Astrocyte of the cerebellum (primary cell): ENCODE measurements around the gene USP38.
A peak's percentile ranks its signal among the peaks of the same experiment; 100 is the strongest.

Experiments used
- DNase-seq: peaks from one replicate; pipeline ENCODE4 v3.0.0-alpha.2; 2011; ENCODE audit warnings: low read depth
- H3K4me3 ChIP-seq: 2 replicates; pipeline ENCODE4 v1.5.1; 2011; ENCODE audit warnings: mild to moderate bottlenecking, low read depth, low read length, moderate library complexity
- in situ Hi-C: cut with HindIII; loops from 2 replicates; pipeline ENCODE4 v1.10.0; 2017; ENCODE audit warnings: low sequenced_read_pairs
- TF ChIP-seq, protein P1 (sequence below): IDR thresholded peaks from 2 replicates; pipeline ENCODE4 v1.5.1; 2012; ENCODE audit warnings: low read length, low read depth, moderate library complexity, mild to moderate bottlenecking; ENCODE audit errors: missing control alignments

USP38 gene

DNA sequence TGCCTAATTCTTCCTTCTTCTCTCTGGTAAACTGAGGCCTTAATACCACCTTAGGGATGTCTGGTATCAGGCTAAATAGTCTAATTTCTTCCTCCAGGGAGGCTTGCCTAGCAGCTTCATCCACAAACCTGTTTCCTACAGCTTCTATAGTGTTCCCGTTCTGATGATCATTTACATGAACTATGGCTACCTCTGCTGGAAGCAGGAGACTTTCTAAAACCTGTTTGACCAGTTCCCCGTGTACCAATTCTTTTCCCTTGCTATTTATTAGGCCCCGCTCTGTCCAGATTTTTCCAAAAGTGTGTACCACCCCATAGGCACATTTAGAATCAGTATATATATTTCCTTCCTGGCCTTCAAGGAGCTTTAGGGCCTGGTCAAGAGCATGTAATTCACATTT, 5.8 kb upstream of the USP38 start:
- in situ Hi-C loops = no loop called here
- no peak for DNase-seq
- TF ChIP-seq, protein P1, sequence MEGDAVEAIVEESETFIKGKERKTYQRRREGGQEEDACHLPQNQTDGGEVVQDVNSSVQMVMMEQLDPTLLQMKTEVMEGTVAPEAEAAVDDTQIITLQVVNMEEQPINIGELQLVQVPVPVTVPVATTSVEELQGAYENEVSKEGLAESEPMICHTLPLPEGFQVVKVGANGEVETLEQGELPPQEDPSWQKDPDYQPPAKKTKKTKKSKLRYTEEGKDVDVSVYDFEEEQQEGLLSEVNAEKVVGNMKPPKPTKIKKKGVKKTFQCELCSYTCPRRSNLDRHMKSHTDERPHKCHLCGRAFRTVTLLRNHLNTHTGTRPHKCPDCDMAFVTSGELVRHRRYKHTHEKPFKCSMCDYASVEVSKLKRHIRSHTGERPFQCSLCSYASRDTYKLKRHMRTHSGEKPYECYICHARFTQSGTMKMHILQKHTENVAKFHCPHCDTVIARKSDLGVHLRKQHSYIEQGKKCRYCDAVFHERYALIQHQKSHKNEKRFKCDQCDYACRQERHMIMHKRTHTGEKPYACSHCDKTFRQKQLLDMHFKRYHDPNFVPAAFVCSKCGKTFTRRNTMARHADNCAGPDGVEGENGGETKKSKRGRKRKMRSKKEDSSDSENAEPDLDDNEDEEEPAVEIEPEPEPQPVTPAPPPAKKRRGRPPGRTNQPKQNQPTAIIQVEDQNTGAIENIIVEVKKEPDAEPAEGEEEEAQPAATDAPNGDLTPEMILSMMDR = no peak
- no peak overlapping the region for H3K4me3 ChIP-seq

DNA sequence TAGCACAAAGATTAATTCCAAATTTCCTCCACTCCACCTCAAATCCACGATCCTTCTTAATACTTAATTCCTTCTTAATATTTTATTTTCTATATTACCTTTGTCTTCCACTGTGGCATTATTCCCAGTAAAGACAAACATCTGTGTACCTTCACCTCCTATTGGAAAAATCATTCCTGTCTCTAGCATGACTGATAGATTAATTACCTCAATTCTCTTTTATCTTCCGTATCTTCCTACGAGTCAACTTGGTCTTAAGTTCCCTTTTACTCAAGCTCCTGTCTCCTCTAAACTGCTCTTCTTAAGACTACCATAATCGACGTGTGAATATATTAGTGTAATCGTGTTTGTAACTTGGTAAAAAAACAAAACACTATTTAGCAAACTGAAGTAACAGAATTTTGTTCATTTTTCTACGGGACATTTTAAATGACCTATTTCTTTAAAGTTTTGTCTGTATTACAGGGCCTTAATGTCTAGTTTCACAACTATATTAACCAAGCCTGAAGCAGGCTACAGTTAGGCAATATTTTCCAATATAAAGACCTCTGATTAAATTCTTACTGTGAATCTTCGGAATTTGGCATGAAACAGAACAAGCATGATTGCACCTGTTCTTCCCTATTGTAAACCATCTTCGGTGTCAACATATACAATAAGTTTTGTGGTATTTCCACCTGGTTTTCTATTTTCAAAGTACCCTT, 1.1 kb upstream of the USP38 start:
- peak overlapping the region; percentile 85 for H3K4me3 ChIP-seq
- TF ChIP-seq, protein P1 = no peak
- DNase-seq = no peak
- in situ Hi-C loops = no loop called here

DNA sequence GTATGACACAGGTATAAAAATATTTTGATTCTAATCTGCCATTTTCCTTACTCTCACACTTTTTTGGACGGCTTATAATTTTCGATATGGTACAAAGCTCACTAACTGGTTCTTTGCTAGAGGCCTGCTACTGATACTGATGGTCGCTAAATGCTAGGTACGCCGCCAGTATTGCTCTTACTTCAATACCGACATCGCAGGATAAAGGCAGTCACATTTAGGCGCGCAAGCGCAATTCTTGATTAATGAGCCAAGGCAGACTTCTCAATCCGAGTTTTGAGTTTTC, 557 bp upstream of the USP38 start:
- in situ Hi-C loops = no loop called here
- DNase-seq = no peak
- TF ChIP-seq, protein P1 = no peak
- H3K4me3 ChIP-seq = peak overlapping the region; percentile 85

DNA sequence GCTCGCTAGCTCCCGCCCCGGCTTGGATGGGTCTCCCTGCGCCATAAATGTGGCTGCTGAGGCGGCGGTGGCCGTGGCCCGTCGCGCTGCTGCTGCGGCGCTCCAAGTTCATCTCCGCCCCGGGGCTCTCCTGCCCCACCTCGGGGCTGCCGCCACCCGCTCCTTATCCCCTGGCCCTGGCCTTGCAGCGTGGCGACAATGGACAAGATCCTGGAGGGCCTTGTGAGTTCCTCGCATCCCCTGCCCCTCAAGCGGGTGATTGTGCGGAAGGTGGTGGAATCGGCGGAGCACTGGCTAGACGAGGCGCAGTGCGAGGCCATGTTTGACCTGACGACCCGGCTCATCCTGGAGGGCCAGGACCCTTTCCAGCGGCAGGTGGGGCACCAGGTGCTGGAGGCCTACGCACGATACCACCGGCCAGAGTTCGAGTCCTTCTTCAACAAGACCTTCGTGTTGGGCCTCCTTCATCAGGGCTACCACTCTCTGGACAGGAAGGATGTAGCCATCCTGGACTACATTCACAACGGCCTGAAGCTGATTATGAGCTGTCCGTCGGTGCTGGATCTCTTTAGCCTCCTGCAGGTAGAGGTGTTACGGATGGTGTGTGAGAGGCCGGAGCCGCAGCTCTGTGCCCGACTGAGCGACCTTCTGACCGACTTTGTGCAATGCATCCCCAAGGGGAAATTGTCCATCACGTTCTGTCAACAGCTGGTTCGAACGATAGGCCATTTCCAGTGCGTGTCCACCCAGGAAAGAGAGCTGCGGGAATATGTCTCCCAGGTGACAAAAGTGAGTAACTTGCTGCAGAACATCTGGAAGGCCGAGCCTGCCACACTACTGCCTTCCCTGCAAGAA, 763 bp downstream of the USP38 start:
- peak overlapping the region; percentile 85 for H3K4me3 ChIP-seq
- TF ChIP-seq, protein P1 = no peak
- DNase-seq = no peak
- in situ Hi-C loops = no loop called here

DNA sequence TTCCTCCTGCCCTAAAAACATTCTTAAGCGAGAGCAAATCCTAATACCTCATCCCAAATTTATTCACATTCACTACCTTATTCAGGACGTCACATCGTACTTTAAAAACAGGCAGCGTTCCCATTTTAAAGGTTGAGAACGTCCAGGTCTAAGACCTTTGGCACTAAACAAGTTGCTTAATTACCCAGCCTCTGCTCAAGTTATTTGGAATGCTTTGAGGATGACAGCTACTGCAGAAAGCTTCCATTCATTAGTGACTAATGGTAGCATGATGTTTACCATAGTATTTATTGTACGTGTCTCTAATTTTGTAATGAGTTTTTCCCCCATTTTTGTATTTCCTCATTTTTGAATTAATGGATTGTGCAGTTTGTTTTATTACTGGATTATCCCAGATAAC, 1.5 kb downstream of the USP38 start:
- peak overlapping the region; percentile 85 for H3K4me3 ChIP-seq
- TF ChIP-seq, protein P1 = no peak
- DNase-seq = no peak

DNA sequence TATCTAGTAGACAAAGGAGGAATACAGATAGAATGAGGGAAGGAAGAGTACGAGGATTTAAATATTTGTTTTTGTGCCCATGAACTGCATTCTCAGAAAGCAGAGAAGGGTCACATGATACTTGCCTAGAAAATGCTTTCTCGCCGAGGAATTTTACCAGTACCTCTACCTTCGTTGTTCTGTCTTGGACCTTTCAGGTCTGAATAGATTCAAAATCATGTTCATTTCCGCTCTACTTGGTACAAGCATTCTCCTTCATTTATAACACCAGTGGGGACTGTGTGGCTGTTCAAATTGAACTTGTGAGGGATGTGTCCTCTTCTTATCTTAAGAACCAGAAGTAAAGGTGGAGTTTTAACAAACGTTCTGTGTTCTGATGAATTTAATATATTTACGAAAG, 1.9 kb downstream of the USP38 start:
- TF ChIP-seq, protein P1 = no peak
- peak overlapping the region; percentile 85 for H3K4me3 ChIP-seq
- DNase-seq = no peak
- in situ Hi-C loops = no loop called here

More for the DNA sequence above, 1.5 kb downstream of the USP38 start:
- in situ Hi-C loops = no loop called here
